ENCODE results near the gene THSD4.

Gene THSD4

DNA sequence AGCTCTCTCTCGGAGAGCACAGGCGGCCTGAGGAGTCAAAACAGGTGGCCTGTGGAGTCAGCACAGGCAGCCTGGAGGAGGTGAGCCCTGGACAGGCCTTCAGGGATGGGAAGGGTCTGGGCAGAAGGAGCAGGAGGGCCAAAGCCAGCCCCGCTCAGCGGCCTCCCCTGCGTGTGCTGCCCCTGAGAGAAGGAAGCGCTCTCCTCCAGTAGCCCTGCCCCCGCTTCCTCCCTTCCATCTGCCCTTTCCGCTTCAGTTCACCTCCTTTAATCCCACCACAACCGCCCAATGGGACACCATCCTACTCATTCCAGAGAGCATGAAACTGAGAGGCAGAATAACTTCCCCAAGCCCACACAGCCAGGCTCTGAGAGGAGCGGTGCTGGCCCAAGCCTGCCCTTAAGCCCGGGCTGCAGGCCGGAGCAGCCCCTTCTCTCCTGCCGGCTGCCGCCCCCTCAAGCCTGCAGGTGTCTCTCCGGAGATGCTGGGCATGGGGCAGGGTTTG, 691.9 kb downstream of the THSD4 start:
- no peak for DNase-seq

DNA sequence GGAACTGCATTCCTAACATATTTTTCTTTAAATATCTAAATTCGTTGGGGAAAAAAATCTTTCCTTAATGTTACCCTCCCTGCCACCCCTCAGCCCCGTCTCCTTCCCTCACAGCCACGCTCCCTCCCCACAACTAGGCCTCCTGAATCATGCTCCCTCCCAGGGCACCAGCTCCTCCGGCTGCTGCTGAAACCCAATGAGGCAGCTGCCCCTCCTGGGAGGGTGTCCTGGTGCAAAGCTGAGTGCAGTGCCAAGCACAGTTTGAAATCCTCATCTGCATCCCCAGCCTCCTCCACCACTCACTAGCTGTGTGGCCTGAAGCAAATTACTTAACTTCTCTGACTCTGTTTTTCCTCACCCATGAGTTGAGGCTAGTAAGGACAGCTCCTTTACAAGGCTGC, 692.4 kb downstream of the THSD4 start:
- no peak for DNase-seq

DNA sequence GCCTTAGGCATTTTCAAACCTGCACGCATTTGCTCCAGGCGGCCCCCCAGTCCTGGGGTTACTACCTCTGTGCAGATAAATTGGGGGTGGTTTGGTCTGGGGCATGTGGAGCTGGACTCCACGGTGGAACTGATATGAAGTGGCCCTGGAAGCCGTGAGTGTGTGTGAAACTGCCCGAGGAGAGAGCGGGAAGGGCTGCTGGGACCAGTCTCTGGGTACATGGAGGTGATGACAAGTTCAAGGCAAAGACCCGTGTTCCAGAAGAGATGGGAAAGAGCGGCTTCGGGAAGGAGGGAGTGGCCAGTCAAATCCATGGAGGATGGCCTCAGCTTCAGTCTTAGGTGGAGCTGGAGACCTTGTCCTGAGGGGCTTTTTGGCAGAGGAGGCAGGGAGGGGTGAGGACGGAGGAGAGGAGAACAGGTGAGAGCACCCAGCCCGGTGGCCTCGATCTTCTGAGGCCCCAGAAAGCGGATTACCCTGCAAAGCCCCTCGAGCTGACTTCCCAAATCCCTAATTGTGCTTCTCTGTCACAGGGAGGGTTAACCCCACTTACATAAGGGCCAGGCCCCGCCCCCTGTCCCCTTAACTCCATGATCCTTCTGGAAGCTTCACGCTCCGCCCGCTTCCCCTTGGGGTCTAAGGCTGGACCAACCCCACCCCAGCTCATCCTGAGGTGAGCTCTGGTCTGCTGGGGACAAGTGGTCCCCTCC, 693.2 kb downstream of the THSD4 start:
- no peak for DNase-seq

DNA sequence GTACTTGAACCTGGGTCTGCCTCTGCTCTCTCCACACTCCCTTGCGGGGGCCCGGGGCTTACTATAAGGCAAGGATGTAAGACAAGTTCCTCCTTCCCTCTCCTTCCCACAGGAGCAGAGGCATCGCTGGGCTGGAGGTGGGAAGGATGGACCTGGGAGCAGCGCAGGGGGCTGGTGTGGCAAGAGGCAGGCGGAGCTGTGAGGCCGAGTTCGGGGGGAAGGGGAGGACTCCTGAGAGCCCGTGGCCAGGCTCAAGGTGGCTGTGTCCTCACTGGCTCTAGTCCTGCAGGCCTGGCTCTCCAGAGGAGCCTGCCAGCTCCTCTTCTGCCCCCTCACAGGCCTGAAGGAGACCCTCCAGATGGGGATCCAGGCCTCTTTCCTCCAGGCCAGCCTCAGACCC, 694.1 kb downstream of the THSD4 start:
- DNase-seq: no peak

DNA sequence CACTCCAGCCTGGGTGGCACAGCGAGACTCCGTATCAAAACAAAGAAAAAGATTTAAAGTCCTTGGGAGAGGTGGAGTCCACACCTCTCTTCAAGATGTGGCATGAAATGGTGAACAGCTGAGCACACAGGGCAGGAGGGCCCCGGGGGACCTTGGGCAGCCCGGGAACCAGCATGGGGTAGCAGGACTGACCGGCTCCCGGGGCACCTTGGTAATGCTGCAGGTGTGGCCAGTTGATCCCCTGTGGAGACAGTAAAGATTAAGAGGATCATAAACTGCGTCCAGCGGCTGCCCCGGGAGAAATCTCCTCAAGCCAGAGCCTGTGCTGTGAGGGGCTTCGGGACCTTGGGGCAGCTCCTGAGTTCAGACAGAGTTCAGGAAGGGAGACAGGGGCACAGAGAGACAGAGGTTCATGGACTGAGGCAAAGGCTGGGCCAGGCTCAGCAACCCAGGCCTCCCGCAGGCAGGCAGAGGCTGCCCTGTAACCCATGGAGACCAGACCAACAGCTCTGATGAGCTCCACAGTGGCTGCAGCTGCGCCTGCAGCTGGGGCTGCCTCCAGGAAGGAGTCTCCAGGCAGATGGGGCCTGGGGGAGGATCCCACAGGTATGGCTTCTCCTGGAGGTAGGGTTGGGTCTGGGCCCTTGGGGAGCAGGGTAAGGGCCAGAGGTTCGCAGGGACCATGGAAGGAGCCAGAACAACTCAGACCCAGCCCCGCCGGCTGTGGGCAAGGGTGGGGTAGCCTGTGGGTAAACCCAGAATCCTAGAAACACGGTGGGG, 695.2 kb downstream of the THSD4 start, which contains the start of gene NR2E3:
Gene NR2E3, plus strand, starts transcription at position 299 of the 780 bp plus-strand sequence. Its CDS starts 190 bp downstream, at position 489.
- no peak for DNase-seq

DNA sequence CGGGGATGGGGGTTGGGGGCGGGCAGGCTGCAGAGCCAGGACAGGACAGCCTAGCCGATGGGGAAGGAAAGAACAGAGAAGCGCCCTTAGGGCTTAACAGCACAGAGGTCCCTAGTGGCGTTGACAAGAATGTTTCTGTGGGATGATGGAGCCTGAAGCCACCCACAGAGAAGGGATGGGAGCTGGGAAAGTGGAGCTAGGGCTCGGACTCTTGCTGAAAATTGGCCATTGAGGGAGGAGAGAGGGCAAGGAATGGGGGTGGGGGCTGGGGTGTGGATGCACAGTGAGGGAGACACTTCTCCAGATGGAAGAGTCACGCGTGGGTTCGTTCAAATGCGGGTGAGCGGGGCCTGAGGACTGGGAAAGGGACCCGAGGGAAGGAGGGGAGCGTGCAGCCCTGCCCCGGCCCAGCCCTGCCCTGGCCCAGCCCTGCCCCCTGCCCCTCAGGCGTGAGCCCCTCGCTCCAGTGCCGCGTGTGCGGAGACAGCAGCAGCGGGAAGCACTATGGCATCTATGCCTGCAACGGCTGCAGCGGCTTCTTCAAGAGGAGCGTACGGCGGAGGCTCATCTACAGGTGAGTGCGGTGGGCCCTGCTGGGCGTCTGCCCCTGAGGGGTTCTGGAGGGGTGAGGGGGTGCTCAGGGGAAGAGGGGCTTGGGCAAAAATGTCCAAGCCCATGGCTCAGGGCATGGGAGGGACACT, 695.9 kb downstream of the THSD4 start:
- DNase-seq: no peak

DNA sequence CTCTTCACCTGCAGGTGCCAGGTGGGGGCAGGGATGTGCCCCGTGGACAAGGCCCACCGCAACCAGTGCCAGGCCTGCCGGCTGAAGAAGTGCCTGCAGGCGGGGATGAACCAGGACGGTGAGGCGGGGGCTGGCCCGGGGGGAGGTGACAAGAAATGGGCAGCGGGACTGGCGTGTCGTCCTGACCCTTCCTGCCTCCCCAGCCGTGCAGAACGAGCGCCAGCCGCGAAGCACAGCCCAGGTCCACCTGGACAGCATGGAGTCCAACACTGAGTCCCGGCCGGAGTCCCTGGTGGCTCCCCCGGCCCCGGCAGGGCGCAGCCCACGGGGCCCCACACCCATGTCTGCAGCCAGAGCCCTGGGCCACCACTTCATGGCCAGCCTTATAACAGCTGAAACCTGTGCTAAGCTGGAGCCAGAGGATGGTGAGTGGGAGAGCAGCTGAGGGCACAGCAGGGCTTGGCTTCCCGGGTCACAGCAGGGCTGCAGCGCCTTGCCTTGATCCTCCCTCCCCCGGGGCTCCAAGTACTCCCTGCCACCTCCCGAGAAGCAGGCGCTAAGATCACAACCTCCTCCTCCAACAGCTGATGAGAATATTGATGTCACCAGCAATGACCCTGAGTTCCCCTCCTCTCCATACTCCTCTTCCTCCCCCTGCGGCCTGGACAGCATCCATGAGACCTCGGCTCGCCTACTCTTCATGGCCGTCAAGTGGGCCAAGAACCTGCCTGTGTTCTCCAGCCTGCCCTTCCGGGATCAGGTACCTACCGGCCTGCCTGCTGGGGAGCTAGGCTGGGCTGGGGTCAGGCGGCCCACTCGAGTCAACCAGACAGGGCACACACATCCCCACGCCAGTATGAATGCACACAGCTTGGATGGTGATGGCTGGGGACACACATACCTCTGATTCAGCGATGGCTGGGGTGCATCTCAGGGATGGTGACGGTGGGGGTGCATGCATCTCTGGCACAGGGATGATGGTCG, 696.8 kb downstream of the THSD4 start:
- DNase-seq: no peak

DNA sequence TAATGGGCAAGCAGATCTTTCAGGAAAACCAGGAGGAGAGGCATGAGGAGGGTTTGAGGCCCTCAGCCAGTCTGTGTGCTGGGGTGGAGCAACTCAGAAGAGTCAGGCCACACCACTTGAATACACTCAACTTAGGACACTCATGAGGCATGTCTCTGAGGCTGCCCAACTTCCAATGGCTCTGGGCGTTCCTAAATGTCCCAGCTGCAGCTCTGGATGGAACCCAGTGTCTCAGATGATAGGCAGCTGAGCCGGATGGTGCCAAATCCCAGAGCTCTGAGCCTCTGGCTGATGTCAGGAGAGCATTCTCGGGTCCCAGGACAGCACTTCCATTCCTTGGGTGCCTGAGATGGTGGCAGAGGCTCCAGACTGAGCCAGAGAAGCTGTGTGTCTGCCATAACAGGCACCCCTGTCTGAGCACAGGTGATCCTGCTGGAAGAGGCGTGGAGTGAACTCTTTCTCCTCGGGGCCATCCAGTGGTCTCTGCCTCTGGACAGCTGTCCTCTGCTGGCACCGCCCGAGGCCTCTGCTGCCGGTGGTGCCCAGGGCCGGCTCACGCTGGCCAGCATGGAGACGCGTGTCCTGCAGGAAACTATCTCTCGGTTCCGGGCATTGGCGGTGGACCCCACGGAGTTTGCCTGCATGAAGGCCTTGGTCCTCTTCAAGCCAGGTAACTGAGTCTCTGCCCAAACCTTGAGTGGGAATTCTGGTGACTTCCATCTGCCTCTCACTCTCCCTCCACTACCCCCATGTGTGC, 697.9 kb downstream of the THSD4 start:
- no peak for DNase-seq

DNA sequence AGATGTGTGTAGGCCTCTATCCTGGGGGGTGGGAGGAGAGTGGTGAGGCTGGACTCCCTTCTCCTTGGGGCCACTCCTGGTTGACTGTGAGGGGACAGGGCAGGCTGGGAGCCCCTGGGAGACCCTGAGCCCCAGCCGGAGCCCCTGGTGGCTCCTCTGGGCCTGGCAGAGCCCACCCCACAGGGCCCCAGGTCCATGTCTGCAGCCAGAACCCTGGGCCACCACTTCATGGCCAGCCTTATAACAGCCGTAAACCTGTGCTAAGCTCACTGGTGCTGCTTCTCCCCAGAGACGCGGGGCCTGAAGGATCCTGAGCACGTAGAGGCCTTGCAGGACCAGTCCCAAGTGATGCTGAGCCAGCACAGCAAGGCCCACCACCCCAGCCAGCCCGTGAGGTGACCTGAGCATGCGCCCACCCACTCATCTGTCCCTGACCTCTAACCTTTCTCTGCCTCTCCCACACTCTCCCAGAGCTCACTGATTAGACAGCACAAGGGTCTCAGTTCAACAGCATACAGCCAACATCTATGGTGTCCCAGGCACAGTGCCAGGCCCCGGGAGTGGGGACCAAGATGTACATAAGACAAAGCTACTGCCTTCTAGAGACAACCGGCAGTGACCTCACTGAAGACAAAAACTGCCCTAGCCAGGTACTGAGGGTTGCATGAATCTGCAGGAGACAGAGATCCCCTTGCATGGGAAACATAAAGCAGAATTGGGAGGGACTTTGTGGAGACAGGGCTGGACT, 698.6 kb downstream of the THSD4 start:
- DNase-seq: no peak

DNA sequence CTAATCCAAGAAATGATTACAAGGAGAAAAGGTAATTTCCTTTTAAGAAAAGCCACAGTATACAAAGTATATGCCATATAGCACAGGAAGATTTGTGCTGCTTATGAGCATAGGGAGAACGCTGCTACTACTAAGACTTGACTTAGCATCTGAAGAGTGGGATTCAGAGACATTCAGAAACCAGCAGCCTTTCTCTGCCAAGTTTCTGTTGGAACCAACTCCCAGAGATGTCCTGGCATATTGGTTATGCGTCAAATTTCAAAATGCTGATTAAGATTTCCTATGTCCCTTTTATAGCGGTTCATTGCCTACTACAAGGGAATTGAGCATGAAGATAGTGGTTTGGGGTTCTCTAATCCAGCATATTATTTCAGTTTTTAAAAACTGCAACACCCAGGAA, 700.0 kb downstream of the THSD4 start:
- DNase-seq: no peak

DNA sequence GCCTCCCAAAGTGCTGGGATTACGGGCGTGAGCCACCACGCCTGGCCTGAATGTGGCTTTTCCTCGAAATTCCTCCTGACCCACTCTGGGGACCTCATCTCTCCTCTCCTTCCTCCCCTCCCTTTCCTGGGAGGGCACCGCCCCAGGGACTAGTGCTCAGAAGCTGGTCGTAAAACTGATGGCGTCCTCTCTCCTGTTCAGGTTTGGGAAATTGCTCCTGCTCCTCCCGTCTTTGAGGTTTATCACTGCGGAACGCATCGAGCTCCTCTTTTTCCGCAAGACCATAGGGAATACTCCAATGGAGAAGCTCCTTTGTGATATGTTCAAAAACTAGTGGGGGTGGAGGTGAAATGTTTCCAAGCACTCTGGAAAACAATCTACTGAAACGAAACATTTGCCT, 702.1 kb downstream of the THSD4 start:
- no peak for DNase-seq

DNA sequence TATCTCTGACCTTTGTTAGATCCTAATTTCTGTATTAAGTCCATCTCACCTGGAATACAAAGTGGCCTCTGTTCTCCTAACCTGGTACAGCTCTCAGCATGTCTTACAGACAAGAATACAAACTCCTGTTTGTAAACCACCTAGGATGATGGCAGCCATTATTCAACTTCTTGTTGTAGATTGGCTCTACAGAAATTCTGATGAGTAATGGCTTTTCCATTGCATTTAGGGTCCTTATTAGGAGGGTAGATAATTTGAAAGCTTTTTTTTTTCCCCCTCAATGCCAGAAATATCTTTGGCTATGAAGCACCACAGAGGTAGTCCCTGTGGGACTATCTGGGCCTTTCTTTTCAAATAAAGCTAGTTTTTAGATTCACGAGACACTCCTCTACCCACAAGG, 704.9 kb downstream of the THSD4 start:
- DNase-seq: no peak

DNA sequence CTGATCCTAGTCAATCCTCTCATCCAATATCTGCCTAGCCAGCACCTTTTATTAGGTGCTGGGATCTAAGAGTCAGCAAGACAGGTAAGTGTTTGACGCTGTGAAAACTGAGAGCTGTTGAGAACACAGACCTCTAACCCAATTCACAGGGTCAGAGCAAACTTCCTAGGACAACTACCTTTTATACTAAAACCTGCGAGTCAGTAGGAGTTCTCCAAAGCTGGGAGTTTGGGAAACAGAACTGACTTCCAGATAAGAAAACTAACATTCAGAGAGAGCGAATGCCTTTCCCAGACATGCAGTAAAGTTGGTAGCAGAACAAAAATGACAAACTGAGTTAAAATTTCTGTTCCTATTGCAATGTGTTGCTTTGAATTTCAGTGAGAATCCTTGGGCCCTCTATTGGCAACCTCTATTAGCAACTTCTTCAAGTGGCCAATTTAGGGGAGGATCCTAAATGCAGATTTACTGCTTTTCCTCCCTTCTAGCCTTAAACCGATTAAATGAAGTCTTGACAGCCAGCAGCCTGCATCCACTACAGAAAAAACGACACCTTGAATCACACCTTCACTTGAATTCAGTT, 706.4 kb downstream of the THSD4 start:
- no peak for DNase-seq

DNA sequence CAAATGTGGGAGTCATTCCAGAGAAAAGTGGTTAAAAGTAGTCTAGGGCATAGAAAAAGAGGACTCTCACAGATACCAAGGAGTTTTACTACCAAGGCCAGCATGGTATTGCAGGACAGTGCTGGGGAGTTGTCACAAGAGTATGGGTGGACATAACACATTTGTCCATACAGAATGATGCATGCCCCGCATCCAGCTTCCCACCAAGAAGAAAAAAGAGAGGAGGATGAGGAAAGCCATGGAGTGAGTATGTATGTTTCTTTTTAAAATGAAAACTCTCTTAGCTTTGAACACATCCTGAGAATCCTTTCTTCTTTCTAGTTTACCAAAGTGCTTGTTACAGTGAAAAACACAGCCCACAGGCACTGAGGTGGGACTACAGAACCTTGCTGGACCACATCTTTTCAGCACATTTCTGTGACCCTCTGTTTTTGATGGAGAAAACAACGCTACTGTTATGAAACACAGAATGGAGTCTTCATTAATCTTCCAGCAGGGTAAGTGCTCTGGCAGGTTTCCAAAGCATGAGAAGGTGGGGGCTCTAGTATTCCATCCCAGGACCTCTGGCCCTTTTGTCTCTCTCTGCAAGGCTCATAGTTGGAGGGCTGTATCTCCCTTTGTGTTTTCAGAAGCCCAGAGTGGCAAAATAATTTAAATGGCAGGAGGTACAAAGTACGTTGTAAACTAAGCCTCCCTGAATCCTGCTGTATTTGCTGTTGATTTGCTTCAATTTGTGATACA, 707.8 kb downstream of the THSD4 start:
- DNase-seq: no peak

DNA sequence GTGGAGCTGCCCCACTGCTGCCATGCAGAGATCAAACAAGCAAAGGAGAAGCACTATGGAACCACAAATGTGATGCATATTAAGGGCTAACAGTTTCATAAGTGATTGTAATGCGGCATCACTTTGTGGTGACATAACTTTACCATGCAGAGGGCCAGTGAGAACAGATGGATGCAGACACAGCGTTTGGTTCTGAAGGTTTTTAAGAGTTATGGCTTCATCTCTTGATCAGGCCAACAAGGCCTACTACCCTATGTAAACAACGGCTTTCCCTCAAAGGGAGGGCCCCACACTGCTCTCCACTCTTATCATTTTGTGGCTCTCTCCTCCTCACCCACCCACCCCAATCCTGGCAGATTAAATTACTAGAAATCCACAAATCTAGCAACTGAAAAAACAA, 708.5 kb downstream of the THSD4 start:
- DNase-seq: no peak

DNA sequence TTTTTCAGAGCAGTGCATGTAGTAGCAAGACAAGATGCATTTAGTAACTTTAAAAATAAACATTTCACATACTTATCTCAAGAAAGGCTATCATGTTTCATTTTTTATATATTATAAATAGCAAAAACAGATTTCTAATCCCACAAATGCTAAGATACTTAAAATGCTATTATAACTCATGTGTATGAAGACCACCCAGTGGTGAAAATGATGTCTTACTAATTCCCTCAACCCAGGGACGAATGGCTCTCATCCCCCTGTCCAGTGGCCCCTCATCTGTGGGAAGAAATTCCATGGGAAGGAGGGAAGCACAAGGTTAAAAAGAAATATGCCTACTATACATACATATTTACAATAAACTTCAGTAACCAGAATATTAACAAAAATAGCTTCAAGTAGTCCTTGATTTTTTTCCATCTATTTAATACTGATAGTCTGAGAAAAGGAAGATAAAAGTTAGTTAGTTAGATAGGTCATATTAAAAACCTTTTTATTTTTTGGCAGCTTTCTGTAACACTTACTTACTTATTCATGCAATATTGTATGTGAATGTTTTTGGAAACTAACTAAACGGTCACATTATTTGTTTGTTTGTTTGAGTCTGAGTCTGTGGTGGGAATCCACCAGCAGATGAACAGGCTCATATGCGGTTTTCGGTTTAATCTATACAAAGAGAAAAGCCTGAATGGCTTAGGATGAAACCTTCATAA, 709.9 kb downstream of the THSD4 start:
- no peak for DNase-seq

DNA sequence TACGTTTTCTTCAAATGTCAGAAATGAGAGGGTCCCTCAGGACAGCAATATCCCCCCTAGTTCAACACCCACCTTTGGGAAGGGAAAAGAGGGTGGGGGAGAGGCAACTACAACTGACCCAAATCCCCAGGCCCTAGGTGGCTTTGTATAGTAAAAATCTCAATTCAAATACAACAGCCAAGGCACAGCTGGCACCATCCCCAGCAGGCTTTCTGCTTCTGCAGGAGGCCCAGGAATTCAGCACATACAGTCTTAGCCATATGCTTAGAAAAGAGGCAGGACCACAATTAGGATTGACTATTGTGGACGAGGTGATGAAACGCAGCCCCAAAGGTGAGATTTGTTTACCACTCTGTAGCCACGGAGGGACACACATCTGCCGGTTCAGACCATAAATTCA, 710.9 kb downstream of the THSD4 start:
- DNase-seq: no peak

DNA sequence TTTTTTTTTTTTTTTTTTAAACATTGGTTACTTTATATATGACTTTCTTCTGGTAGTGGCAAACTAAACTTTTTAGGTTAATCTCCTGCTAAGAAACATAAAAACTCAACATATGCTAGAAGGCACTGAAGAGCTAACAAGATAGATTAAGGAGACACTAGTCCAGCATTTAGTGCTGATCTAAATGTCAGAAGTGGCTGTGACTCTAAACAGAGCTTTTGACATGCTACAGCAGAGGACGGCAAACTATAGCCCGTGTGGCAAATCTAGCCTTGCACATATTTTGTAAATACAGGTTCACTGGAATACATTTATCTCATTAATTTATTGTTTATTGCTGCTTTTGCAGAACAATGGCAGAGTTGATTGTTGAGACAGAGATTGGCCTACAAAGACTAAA, 715.7 kb downstream of the THSD4 start:
- no peak for DNase-seq
